A673 (cell line): Measurements from ENCODE around the gene CEP72. TPM values are rescaled to one million over a fixed set of nuclear protein-coding genes. Genes with fewer than 3 reads are reported as not detected.

Experiments
- BruUV-seq: library from RNA; stranded (reverse); fragments of 400-500 nt; replicated peaks from 2 replicates; lab custom pipeline; 2021; lab: Mats Ljungman, UMichigan
- CTCF ChIA-PET: fragments of 300-600 bp; sonication (Branson Sonifier 250); formaldehyde crosslinking; loops from one replicate; lab custom pipeline; 2022; ENCODE audit warnings: antibody characterized with exemption; lab: Charles Lee
- POLR2A ChIA-PET: fragments of 300-600 bp; sonication (Branson Sonifier 250); formaldehyde crosslinking; loops from one replicate; lab custom pipeline; 2022; ENCODE audit warnings: antibody characterized with exemption; ENCODE audit not compliant: low non-redundant PET; lab: Charles Lee
- DNase-seq: peaks from one replicate; pipeline ENCODE4 v3.0.0-alpha.2; 2015; ENCODE audit warnings: low spot score
- H3K27ac ChIP-seq: fragments of 200-600 bp; sonication (generic); 2 replicates; pipeline ENCODE4 v1.5.1; 2016; ENCODE audit warnings: mixed run types, low read depth, mild to moderate bottlenecking, mixed read lengths, antibody characterized with exemption, low read length; ENCODE audit not compliant: poor library complexity, severe bottlenecking
- H3K27me3 ChIP-seq: fragments of 200-600 bp; sonication (generic); replicated peaks from 2 replicates; pipeline ENCODE4 v1.6.1; 2017; ENCODE audit warnings: mixed run types, low read depth, mild to moderate bottlenecking, mixed read lengths, antibody characterized with exemption, low read length; ENCODE audit not compliant: insufficient read depth, poor library complexity
- H3K36me3 ChIP-seq: fragments of 200-600 bp; sonication (generic); 2 replicates; pipeline ENCODE4 v1.6.1; 2016; ENCODE audit warnings: mixed run types, mild to moderate bottlenecking, mixed read lengths, antibody characterized with exemption, low read length; ENCODE audit not compliant: insufficient read depth, poor library complexity, severe bottlenecking
- H3K4me1 ChIP-seq: fragments of 200-600 bp; sonication (generic); 2 replicates; pipeline ENCODE4 v1.6.1; 2017; ENCODE audit warnings: mixed run types, mild to moderate bottlenecking, mixed read lengths, antibody characterized with exemption, low read length; ENCODE audit not compliant: insufficient read depth, poor library complexity, severe bottlenecking
- H3K4me3 ChIP-seq: fragments of 200-600 bp; sonication (generic); 2 replicates; pipeline ENCODE4 v1.5.1; 2016; ENCODE audit warnings: low read depth, mixed run types, mild to moderate bottlenecking, mixed read lengths, low read length; ENCODE audit not compliant: poor library complexity, severe bottlenecking
- H3K9me3 ChIP-seq: fragments of 200-600 bp; sonication (generic); 2 replicates; pipeline ENCODE4 v1.6.1; 2016; ENCODE audit warnings: mixed run types, low read depth, mild to moderate bottlenecking, mixed read lengths, antibody characterized with exemption, low read length; ENCODE audit not compliant: poor library complexity, severe bottlenecking
- EZH2 ChIP-seq: fragments of 200-600 bp; sonication (generic); IDR thresholded peaks from 2 replicates; pipeline ENCODE4 v1.6.1; 2017; ENCODE audit warnings: borderline replicate concordance, low read depth, mild to moderate bottlenecking, mixed read lengths, antibody characterized with exemption, low read length; ENCODE audit not compliant: poor library complexity, severe bottlenecking
- intact Hi-C: fragments of 100-400 bp; cut with micrococcal nuclease; formaldehyde crosslinking; loops from one replicate; pipeline ENCODE4 v1.10.0; 2022; ENCODE audit not compliant: unreplicated experiment
- total RNA-seq: library from RNA; stranded (reverse); gene quantifications from 2 replicates; pipeline ENCODE4 v1.2.3, GENCODE V29; 2021
- TF ChIP-seq, protein P1 (sequence below): fragments of 300-800, 200-600 bp; sonication (generic); conservative IDR thresholded peaks from 2 replicates; pipeline ENCODE4 v1.5.1; 2017; ENCODE audit warnings: low read depth, mild to moderate bottlenecking, antibody characterized with exemption, low read length, moderate library complexity, mixed read lengths

Gene CEP72
- total RNA-seq, 1 experiment from 2014 or later = 37.2 TPM

DNA sequence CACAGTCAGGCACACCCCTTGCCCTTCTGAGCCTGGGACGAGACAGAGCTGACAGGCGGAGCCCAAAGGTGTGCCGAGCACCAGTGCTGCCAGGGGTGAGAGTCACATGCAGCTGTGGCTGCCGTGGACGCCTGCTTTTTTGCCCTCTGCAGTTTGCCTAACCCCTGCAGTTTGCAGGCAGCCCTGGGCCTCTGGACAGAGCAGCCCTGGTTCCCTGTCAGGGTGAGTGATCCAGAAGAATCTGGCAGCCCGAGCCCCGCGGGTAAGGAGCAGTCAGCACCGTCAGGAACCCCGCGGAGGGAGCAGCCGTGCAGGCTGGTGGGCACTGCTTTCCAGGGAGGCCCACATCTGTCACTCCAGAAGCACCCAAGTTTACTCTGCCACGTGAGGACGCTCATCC, 30.3 kb downstream of the CEP72 start:
- Histone ChIP-seq H3K27ac (no peak overlapping the region), H3K27me3 (no peaks in the 10 kb centered on the region), H3K36me3 (peaks cover 57% of the 10 kb centered on the region), H3K4me1 (no peaks in the 10 kb centered on the region), H3K4me3 (no peak overlapping the region), H3K9me3 (no peaks in the 10 kb centered on the region)
- ChIA-PET CTCF (no interaction called here), POLR2A (no interaction called here)
- TF ChIP-seq, protein P1, sequence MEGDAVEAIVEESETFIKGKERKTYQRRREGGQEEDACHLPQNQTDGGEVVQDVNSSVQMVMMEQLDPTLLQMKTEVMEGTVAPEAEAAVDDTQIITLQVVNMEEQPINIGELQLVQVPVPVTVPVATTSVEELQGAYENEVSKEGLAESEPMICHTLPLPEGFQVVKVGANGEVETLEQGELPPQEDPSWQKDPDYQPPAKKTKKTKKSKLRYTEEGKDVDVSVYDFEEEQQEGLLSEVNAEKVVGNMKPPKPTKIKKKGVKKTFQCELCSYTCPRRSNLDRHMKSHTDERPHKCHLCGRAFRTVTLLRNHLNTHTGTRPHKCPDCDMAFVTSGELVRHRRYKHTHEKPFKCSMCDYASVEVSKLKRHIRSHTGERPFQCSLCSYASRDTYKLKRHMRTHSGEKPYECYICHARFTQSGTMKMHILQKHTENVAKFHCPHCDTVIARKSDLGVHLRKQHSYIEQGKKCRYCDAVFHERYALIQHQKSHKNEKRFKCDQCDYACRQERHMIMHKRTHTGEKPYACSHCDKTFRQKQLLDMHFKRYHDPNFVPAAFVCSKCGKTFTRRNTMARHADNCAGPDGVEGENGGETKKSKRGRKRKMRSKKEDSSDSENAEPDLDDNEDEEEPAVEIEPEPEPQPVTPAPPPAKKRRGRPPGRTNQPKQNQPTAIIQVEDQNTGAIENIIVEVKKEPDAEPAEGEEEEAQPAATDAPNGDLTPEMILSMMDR = no peak
- TF ChIP-seq EZH2 = no peak
- intact Hi-C loops = no loop called here
- BruUV-seq = no TSS peak
- DNase-seq = no peak

DNA sequence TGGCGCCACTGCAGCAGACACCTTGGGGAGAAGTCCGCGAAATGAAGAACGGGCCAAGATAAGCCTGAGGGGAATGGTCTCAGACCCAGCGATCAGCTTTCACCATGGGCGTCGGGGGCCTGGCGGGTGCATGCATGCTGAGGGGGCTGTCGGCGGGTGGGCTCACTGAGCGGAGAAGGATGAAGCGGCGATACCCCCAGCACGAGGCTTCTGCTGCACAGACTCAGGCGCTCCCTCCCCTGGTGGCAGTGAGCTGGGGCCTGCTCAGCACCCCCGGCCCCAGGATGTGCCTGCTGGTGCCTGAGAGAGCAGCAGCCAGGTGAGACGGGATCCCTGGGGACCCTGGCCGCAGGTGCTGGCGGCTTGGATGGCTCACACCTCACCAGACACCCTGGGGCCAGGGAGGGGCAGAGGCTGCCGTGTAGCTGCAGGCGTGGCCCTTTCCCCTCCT, 31.2 kb downstream of the CEP72 start:
- no peak for DNase-seq
- CTCF ChIA-PET = no interaction called here
- Histone ChIP-seq H3K36me3 (peaks cover 58% of the 10 kb centered on the region), H3K27ac (no peak overlapping the region), H3K4me3 (no peak overlapping the region), H3K27me3 (no peaks in the 10 kb centered on the region), H3K9me3 (no peaks in the 10 kb centered on the region), H3K4me1 (no peaks in the 10 kb centered on the region)
- POLR2A ChIA-PET = interaction anchor here (0.5 kb wide), 1 partner anchor 483 kb away, joined by 7 read pairs; no protein-coding TSS in a partner anchor
- intact Hi-C loops = no loop called here
- BruUV-seq = no TSS peak
- TF ChIP-seq EZH2 = no peak
- TF ChIP-seq, protein P1 = no peak

DNA sequence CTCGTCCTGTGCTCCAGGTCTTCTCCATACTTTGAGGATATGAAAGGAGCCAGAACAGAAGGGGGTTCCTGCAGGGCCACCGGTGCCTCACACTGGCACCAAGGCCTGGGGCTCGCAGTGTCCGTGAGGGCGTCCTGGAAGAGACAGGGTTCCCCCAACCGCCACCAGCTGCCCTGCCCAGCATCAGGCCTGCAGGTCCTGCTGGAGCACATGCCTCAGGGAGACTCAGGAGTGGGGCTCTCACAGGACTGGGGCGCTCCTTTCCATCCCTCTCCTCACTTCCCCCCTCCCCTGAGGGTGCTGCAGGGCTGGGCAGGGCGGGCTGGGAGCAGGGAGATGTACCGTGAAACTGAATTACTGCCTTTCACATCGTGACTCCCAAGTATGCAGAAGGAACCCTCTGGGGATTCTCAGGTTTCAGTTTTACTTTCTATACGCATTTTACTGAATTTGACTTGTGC, 31.7 kb downstream of the CEP72 start:
- ChIA-PET POLR2A (interaction anchor here (0.5 kb wide), 1 partner anchor 482 kb away, joined by 7 read pairs; no protein-coding TSS in a partner anchor), CTCF (no interaction called here)
- Histone ChIP-seq H3K4me1 (no peaks in the 10 kb centered on the region), H3K9me3 (no peaks in the 10 kb centered on the region), H3K27ac (no peak overlapping the region), H3K4me3 (no peak overlapping the region), H3K36me3 (peaks cover 58% of the 10 kb centered on the region), H3K27me3 (no peaks in the 10 kb centered on the region)
- no peak for TF ChIP-seq EZH2
- TF ChIP-seq, protein P1 = no peak
- peak; percentile 34 for DNase-seq
- no TSS peak for BruUV-seq
- intact Hi-C loops = no loop called here
